Fibroblast of villous mesenchyme (primary cell): ENCODE data around the gene EMX2. TPM values are rescaled to one million over a fixed set of nuclear protein-coding genes. Genes with fewer than 3 reads are reported as not detected.

Experiments
- DNase-seq: peaks from one replicate; pipeline ENCODE4 v3.0.0-alpha.2; 2010; ENCODE audit warnings: low read depth
- H3K4me3 ChIP-seq: 2 replicates; pipeline ENCODE4 v1.5.1; 2011; ENCODE audit warnings: low read depth, mild to moderate bottlenecking, low read length
- total RNA-seq: library from RNA; depleted of rRNA; stranded (reverse); fragments of >200 nt; gene quantifications from 2 replicates; pipeline ENCODE4 v1.2.3, GENCODE V29; 2012
- TF ChIP-seq, protein P1 (sequence below): IDR thresholded peaks from 2 replicates; pipeline ENCODE4 v1.5.1; 2012; ENCODE audit warnings: low read depth, mild to moderate bottlenecking, low read length; ENCODE audit not compliant: insufficient read depth

Gene EMX2
- total RNA-seq, 1 donor, result 10.8 TPM

GRCh38 chr10:117531371-117532002 is 11.1 kb upstream of the EMX2 start:
- TF ChIP-seq, protein P1, sequence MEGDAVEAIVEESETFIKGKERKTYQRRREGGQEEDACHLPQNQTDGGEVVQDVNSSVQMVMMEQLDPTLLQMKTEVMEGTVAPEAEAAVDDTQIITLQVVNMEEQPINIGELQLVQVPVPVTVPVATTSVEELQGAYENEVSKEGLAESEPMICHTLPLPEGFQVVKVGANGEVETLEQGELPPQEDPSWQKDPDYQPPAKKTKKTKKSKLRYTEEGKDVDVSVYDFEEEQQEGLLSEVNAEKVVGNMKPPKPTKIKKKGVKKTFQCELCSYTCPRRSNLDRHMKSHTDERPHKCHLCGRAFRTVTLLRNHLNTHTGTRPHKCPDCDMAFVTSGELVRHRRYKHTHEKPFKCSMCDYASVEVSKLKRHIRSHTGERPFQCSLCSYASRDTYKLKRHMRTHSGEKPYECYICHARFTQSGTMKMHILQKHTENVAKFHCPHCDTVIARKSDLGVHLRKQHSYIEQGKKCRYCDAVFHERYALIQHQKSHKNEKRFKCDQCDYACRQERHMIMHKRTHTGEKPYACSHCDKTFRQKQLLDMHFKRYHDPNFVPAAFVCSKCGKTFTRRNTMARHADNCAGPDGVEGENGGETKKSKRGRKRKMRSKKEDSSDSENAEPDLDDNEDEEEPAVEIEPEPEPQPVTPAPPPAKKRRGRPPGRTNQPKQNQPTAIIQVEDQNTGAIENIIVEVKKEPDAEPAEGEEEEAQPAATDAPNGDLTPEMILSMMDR, result no peak
- H3K4me3 ChIP-seq, result no peak overlapping the region
- no peak for DNase-seq

GRCh38 chr10:117532003-117532385 is 10.6 kb upstream of the EMX2 start:
- TF ChIP-seq, protein P1, result no peak
- no peak for DNase-seq
- H3K4me3 ChIP-seq, result no peak overlapping the region

GRCh38 chr10:117532451-117533107 is 10.0 kb upstream of the EMX2 start:
- peak; percentile 67 for DNase-seq
- TF ChIP-seq, protein P1, result no peak

GRCh38 chr10:117533507-117534281 is 8.9 kb upstream of the EMX2 start:
- peak; percentile 59 for DNase-seq
- peak overlapping the region; percentile 5 for H3K4me3 ChIP-seq
- TF ChIP-seq, protein P1, result no peak

More at GRCh38 chr10:117532451-117533107, 10.0 kb upstream of the EMX2 start:
- peak overlapping the region; percentile 24 for H3K4me3 ChIP-seq

- peak; percentile 16 for DNase-seq
- TF ChIP-seq, protein P1, result no peak
- H3K4me3 ChIP-seq, result peak overlapping the region; percentile 40
Measured at GRCh38 chr10:117534321-117535297, 7.9 kb upstream of the EMX2 start.
